ENCODE measurements around the gene NAV3.

Gene NAV3

GRCh38 chr12:78157199-78157598 is 326.5 kb downstream of the NAV3 start:
- DNase-seq (ENCODE audit: extremely low spot score, insufficient read length, low read depth) = no peak
- no peak for FAIRE-seq

- FAIRE-seq = no peak
- DNase-seq (ENCODE audit: extremely low spot score, insufficient read length, low read depth) = no peak
Measured at GRCh38 chr12:78164154-78164553, 333.5 kb downstream of the NAV3 start.

- no peak for DNase-seq (ENCODE audit: extremely low spot score, insufficient read length, low read depth)
- FAIRE-seq = no peak
Measured at GRCh38 chr12:78167510-78167909, 336.8 kb downstream of the NAV3 start.

GRCh38 chr12:78171061-78171460 is 340.4 kb downstream of the NAV3 start:
- no peak for DNase-seq (ENCODE audit: extremely low spot score, insufficient read length, low read depth)
- FAIRE-seq = no peak

- no peak for FAIRE-seq
- DNase-seq (ENCODE audit: extremely low spot score, insufficient read length, low read depth) = no peak
Measured at GRCh38 chr12:78176643-78177042, 345.9 kb downstream of the NAV3 start.

GRCh38 chr12:78177298-78177697 is 346.6 kb downstream of the NAV3 start:
- DNase-seq (ENCODE audit: extremely low spot score, insufficient read length, low read depth) (no peak), FAIRE-seq (no peak)

- FAIRE-seq (no peak), DNase-seq (ENCODE audit: extremely low spot score, insufficient read length, low read depth) (no peak)
Measured at GRCh38 chr12:78179346-78179745, 348.7 kb downstream of the NAV3 start.

GRCh38 chr12:78181544-78182162 is 351.0 kb downstream of the NAV3 start:
- FAIRE-seq = peak; percentile 18
- no peak for DNase-seq (ENCODE audit: extremely low spot score, insufficient read length, low read depth)

GRCh38 chr12:78183824-78184223 is 353.1 kb downstream of the NAV3 start:
- no peak for FAIRE-seq
- DNase-seq (ENCODE audit: extremely low spot score, insufficient read length, low read depth) = no peak

- FAIRE-seq = no peak
- no peak for DNase-seq (ENCODE audit: extremely low spot score, insufficient read length, low read depth)
Measured at GRCh38 chr12:78185109-78185508, 354.4 kb downstream of the NAV3 start.

- FAIRE-seq = no peak
Measured at GRCh38 chr12:78185651-78186050, 355.0 kb downstream of the NAV3 start.

GRCh38 chr12:78186670-78187069 is 356.0 kb downstream of the NAV3 start:
- DNase-seq (ENCODE audit: extremely low spot score, insufficient read length, low read depth) (no peak), FAIRE-seq (no peak)

More at GRCh38 chr12:78185651-78186050, 355.0 kb downstream of the NAV3 start:
- no peak for DNase-seq (ENCODE audit: extremely low spot score, insufficient read length, low read depth)

GRCh38 chr12:78187741-78188140 is 357.0 kb downstream of the NAV3 start:
- FAIRE-seq = no peak
- no peak for DNase-seq (ENCODE audit: extremely low spot score, insufficient read length, low read depth)

- FAIRE-seq (no peak), DNase-seq (ENCODE audit: extremely low spot score, insufficient read length, low read depth) (no peak)
Measured at GRCh38 chr12:78189656-78190055, 359.0 kb downstream of the NAV3 start.

GRCh38 chr12:78191611-78192010 is 360.9 kb downstream of the NAV3 start:
- no peak for FAIRE-seq
- no peak for DNase-seq (ENCODE audit: extremely low spot score, insufficient read length, low read depth)

GRCh38 chr12:78192979-78193378 is 362.3 kb downstream of the NAV3 start:
- no peak for DNase-seq (ENCODE audit: extremely low spot score, insufficient read length, low read depth)
- FAIRE-seq = no peak

- FAIRE-seq (no peak), DNase-seq (ENCODE audit: extremely low spot score, insufficient read length, low read depth) (no peak)
Measured at GRCh38 chr12:78194448-78194847, 363.8 kb downstream of the NAV3 start.

- FAIRE-seq (no peak), DNase-seq (ENCODE audit: extremely low spot score, insufficient read length, low read depth) (no peak)
Measured at GRCh38 chr12:78198896-78199295, 368.2 kb downstream of the NAV3 start.

GRCh38 chr12:78199926-78200325 is 369.2 kb downstream of the NAV3 start:
- no peak for FAIRE-seq

GRCh38 chr12:78204926-78205325 is 374.2 kb downstream of the NAV3 start:
- no peak for FAIRE-seq
- no peak for DNase-seq (ENCODE audit: extremely low spot score, insufficient read length, low read depth)

More at GRCh38 chr12:78199926-78200325, 369.2 kb downstream of the NAV3 start:
- no peak for DNase-seq (ENCODE audit: extremely low spot score, insufficient read length, low read depth)

GRCh38 chr12:78208092-78208491 is 377.4 kb downstream of the NAV3 start:
- FAIRE-seq = no peak
- DNase-seq (ENCODE audit: extremely low spot score, insufficient read length, low read depth) = no peak

GRCh38 chr12:78209846-78210505 is 379.3 kb downstream of the NAV3 start:
- FAIRE-seq (no peak), DNase-seq (ENCODE audit: extremely low spot score, insufficient read length, low read depth) (no peak)

All from GM18507 (cell line).